CD4-positive, alpha-beta T cell treated with Interleukin-10 for 1 hour (primary cell): ENCODE measurements around the gene WDR91.

Experiments used
- DNase-seq: peaks from one replicate; pipeline ENCODE4 v3.0.0-alpha.2; 2020

The WDR91 gene

DNA sequence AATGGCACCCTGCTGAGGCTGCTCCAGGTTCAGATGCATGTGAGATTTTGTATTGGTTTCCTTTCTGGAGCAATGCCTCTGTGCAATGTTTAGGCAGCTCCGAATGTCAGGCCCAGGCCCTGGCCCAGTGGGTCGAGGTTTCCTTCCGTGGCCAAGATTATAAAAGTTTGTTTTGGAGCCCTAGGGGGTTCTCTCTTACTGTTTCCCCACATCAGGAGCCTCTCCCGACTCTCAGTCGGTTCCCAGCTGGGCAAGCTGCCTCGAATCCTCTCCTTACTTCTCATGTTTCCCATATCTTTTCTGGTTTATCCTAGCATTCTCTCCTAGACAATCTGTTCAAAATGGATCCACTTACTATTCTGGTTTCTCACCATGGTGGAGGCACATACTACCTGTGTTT, 52.5 kb downstream of the WDR91 start:
- DNase-seq: no peak

- no peak for DNase-seq
Measured at GRCh38 chr7:135158141-135158655, 53.1 kb downstream of the WDR91 start.

- DNase-seq: no peak
Measured at GRCh38 chr7:135156290-135156689, 55.0 kb downstream of the WDR91 start.

DNA sequence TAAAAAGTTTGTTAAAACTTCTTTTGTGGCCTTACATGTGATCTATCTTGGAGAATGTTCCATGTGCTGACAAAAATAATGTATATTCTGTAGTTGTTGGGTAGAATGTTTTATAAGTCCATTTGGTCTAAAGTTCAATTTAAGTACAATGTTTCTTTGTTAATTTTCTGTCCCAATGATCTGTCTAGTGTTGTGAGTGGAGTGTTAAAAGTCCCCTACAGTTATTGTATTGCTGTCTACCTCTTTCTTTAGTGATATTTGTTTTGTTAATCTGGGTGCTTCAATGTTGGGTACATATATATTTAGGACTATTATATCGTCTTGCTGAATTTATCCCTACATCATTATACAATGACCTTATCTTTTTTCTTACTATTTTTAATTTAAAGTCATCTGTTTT, 56.6 kb downstream of the WDR91 start:
- no peak for DNase-seq

DNA sequence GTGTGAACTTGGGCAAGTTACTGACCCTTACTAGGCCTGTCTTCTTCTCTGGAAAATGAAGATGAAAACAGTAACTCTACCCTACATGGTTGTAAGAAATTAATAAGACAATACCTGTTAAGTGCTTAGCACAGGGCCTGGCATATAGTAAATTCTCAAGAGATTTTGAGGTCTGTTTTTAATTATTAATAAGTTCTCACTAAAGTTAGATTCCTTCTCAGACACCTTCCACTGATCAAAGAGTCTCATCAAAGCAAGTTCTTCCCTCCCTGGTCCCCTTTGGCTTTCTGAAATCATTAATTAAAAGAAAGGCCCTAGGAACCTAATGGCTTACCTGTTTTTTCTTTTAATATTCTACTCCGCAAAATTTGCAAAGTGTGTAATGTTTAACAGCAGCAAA, 58.9 kb downstream of the WDR91 start:
- DNase-seq: no peak

- DNase-seq: no peak
Measured at GRCh38 chr7:135151533-135151932, 59.8 kb downstream of the WDR91 start.

DNA sequence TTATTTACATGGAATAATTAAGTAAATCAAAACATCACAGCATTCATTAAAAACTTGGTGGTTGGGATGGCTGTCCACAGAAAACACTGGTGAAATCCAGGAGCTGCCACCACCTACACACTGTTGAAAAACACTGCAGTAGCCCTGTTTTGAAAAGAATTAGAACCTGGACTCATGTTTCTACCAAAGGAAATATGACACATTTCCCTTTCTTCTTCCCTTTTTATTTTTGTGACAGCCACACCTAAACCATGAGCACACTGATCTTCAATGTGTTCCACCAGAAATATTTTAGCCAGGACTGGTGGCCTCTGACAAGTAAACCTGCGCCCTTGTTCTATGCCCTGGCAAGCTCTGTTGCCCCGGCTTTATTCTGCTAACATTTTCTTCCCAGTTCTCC, 60.2 kb downstream of the WDR91 start:
- DNase-seq: no peak

DNA sequence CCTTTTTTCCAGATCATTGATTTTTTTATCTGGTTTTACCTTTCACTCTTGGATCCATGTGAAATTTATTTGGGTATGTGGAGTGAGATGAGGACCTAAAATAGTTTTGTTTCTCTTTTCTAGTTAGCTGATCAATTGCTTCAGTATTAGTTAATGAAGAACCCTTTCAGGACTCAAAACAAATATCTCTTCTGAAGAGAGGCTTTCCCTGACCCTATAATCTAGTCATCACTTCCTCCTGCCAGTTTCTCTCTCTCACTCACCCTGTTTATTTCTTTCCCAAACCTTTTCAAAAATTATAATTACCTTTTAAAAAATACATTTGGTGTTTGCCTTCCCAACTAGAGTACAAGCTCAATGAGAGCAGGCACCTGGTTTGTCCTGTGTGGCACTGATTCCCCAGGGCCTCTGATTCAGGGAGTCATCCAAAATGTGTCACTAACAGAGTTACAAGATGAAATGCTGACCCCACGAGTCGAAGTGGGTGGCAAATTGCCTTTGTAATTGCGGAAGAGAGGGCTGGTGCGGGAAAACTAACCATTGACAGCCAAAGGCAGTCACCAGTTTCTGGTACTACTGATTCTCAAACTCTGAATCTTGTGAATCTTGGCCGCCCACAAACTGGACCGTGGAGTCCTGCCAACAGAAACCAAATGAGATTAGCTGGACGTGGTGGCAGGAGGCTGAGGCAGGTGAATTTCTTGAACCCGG, 61.1 kb downstream of the WDR91 start:
- no peak for DNase-seq

DNA sequence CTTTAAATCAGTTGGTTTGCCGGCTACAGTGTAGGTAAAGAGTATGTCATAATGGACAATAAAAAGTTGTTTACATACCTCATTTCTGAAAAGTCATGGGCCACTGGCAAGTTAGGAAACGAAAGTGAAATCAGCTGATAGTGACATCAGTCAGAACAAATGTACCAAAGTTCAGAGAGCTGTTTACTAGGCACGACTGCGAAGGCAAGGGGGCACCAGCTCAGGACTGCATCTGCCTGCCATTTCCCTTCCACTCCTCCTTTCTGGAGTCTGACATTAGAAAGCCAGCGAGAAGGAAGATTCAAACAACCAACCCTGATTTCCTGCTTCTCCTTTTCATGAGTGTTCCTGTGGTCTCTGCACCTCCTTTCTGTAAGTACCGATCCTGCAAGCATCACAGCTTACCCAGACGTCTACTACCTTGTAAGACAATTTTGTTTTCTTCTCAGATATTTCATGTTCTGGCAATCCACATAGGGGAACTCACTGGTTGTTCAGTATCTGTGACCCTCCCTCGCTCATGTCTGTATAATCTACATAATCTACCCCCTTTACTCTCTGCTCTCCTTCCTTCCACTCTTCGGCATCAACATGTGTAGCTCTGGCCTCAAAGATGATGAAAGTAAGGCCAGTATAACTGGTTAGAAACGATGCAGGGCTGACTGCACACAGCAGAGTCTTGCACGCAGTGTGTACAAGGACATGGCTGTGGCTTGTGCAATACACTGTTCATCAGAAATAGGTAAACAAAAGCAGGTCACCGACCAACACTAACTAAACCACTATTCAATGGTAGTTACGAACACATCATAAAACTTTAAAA, 63.2 kb downstream of the WDR91 start, which contains the start of gene TMEM140:
TMEM140 (plus strand) TSS at position 174 of the 823 bp plus-strand sequence. CDS start 16,370 bp downstream, outside the sequence.
- peak; percentile 85 for DNase-seq

- DNase-seq: peak; percentile 69
Measured at GRCh38 chr7:135147341-135147898, 63.9 kb downstream of the WDR91 start.

DNA sequence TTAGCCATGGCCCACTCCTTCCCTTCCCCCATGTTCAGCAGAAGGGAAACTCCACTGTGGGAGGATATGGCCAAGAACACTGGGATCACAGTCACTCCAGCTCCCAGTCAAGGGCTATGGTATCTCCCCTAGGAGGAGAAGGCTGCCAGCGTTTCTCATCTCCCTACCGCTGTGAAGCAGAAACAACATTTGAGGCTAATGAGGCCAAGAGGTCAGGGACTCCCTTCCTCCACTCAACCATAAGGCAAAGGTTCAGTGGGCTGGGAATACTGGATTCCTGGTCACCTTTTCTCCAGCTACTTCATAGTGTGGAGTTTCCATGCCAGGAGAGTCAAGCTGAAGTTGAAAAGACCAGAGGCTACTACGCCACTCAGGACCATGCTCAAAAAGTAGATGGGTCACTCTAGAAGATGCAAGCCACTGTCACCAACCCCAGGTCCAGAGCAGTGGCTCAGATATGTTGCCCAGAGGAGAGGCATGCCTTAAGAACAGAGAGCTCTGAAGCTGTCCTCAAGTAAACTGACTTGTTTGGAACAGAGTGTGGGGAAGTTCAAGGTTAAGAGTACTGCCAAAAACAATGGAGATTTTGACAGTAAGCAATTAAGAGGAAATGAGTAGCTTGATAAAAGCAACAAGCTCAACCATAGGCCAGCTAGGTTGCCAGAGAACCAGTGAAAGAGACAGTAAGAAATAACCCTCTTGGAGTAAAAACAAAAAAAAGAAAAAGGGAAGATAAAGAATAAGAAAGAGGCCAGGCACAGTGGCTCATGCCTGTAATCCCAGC, 67.2 kb downstream of the WDR91 start:
- DNase-seq: no peak
